GM12878 (cell line): ENCODE measurements around the gene FAM107A. TPM values are rescaled to one million over a fixed set of nuclear protein-coding genes. Genes with fewer than 3 reads are reported as not detected.

Source experiments
- ATAC-seq: fragments of 200-7000 bp; cut with Tn5 transposase; 3 replicates; pipeline ENCODE4 v1.9.1; 2020; ENCODE audit warnings: mild to moderate bottlenecking, moderate library complexity
- BruUV-seq: library from RNA; stranded (reverse); fragments of 400-500 nt; replicated peaks from 2 replicates; lab custom pipeline; 2021; lab: Mats Ljungman, UMichigan
- CTCF ChIA-PET: fragments of 300-600 bp; sonication (Branson Sonifier 250); formaldehyde crosslinking; extraction: SDS; loops from one replicate; lab custom pipeline; 2021; ENCODE audit warnings: inconsistent platforms; lab: Yijun Ruan, JAX
- POLR2A ChIA-PET: fragments of 350-600 bp; formaldehyde crosslinking; extraction: SDS; loops from one replicate; lab custom pipeline; 2021; ENCODE audit warnings: inconsistent platforms; lab: Charles Lee
- RAD21 ChIA-PET: fragments of 300-600 bp; sonication (Branson Sonifier 250); formaldehyde crosslinking; loops from one replicate; lab custom pipeline; 2023; ENCODE audit warnings: antibody characterized with exemption; ENCODE audit not compliant: unreplicated experiment; lab: Charles Lee
- SMC1A ChIA-PET: fragments of 300-600 bp; sonication (Branson Sonifier 250); formaldehyde crosslinking; loops from one replicate; lab custom pipeline; 2023; ENCODE audit not compliant: unreplicated experiment, uncharacterized antibody; lab: Charles Lee
- DNase-seq: peaks from one replicate; pipeline ENCODE4 v3.0.0-alpha.2; 2011; ENCODE audit warnings: low read depth, low spot score
- FAIRE-seq: peaks from 3 replicates; lab custom pipeline; 2011; peaks lifted over from hg19 to GRCh38; lab: Jason Lieb, UNC
- H2AFZ ChIP-seq: 2 replicates; pipeline ENCODE4 v1.6.0; 2011; ENCODE audit warnings: low read depth, low read length, control low read depth; ENCODE audit not compliant: control insufficient read depth
- H3K27ac ChIP-seq: 2 replicates; pipeline ENCODE4 v1.5.1; 2011; ENCODE audit warnings: control low read depth; ENCODE audit not compliant: control insufficient read depth, insufficient read depth
- H3K27me3 ChIP-seq, 2 experiments: replicated peaks in 1 of 2; 2 replicates each; pipeline versions ENCODE4 v1.6.0 to v1.6.1; 2011; ENCODE audit warnings: low read length in 1 of 2; ENCODE audit not compliant: control insufficient read depth in 2 of 2, insufficient read depth in 2 of 2
- H3K36me3 ChIP-seq, 2 experiments: 2 replicates each; pipeline ENCODE4 v1.5.1; 2011; ENCODE audit warnings: low read length in 1 of 2; ENCODE audit not compliant: control insufficient read depth in 2 of 2, insufficient read depth in 2 of 2
- H3K4me1 ChIP-seq: 2 replicates; pipeline ENCODE4 v1.6.1; 2011; ENCODE audit warnings: mild to moderate bottlenecking, low read length, moderate library complexity, mixed read lengths; ENCODE audit not compliant: control insufficient read depth, insufficient read depth
- H3K4me2 ChIP-seq: 2 replicates; pipeline ENCODE4 v1.6.0; 2011; ENCODE audit warnings: control low read depth; ENCODE audit not compliant: control insufficient read depth, insufficient read depth
- H3K4me3 ChIP-seq: fragments of 200-600 bp; sonication (generic); 2 replicates; pipeline ENCODE4 v1.5.1; 2016
- H3K79me2 ChIP-seq: 2 replicates; pipeline ENCODE4 v1.6.0; 2011; ENCODE audit warnings: low read length; ENCODE audit not compliant: control insufficient read depth, insufficient read depth
- H3K9ac ChIP-seq: 2 replicates; pipeline ENCODE4 v1.8.0; 2011; ENCODE audit warnings: low read length, control low read depth, mixed read lengths; ENCODE audit not compliant: control insufficient read depth, insufficient read depth
- H3K9me3 ChIP-seq: replicated peaks from 3 replicates; pipeline ENCODE4 v1.5.1; 2011; ENCODE audit warnings: mild to moderate bottlenecking, low read length; ENCODE audit not compliant: control insufficient read depth, insufficient read depth
- H4K20me1 ChIP-seq: 2 replicates; pipeline ENCODE4 v1.6.0; 2011; ENCODE audit not compliant: control insufficient read depth, insufficient read depth
- ATF3 ChIP-seq: IDR thresholded peaks from 2 replicates; pipeline ENCODE4 v1.6.1; 2011; ENCODE audit warnings: low read depth, mild to moderate bottlenecking, low read length, moderate library complexity, borderline replicate concordance; ENCODE audit errors: extremely low read depth
- CBFB ChIP-seq: IDR thresholded peaks from 2 replicates; pipeline ENCODE4 v1.6.1; 2016; ENCODE audit warnings: antibody characterized with exemption, low read depth
- CEBPZ ChIP-seq: fragments of 150-350 bp; IDR thresholded peaks from 2 replicates; pipeline ENCODE4 v1.6.1; 2016; ENCODE audit warnings: low read depth, low read length
- CHD1 ChIP-seq: IDR thresholded peaks from 2 replicates; pipeline ENCODE4 v1.6.1; 2012; ENCODE audit warnings: low read depth, low read length, improper control_type of control experiment
- CHD4 ChIP-seq: fragments of 200-600 bp; sonication (generic); IDR thresholded peaks from 2 replicates; pipeline ENCODE4 v1.6.1; 2016; ENCODE audit warnings: mild to moderate bottlenecking
- EED ChIP-seq: sonication (generic); IDR thresholded peaks from 2 replicates; pipeline ENCODE4 v1.6.1; 2016; ENCODE audit warnings: antibody characterized with exemption, low read depth
- ESRRA ChIP-seq: IDR thresholded peaks from 2 replicates; pipeline ENCODE4 v1.6.1; 2012; ENCODE audit warnings: mild to moderate bottlenecking, low read length, improper control_type of control experiment
- JUNB ChIP-seq: IDR thresholded peaks from 2 replicates; pipeline ENCODE4 v1.6.1; 2016; ENCODE audit warnings: antibody characterized with exemption, mild to moderate bottlenecking
- MTA2 ChIP-seq: fragments of 450-650 bp; IDR thresholded peaks from 2 replicates; pipeline ENCODE4 v1.6.1; 2016; ENCODE audit warnings: low read depth, mild to moderate bottlenecking, moderate library complexity
- POLR2AphosphoS2 ChIP-seq: IDR thresholded peaks from 2 replicates; pipeline ENCODE4 v1.6.1; 2011; ENCODE audit warnings: low read depth, mild to moderate bottlenecking, low read length, improper control_type of control experiment, moderate library complexity
- SMARCA5 ChIP-seq: fragments of 450-650 bp; IDR thresholded peaks from 2 replicates; pipeline ENCODE4 v1.6.1; 2017; ENCODE audit warnings: mild to moderate bottlenecking
- STAT1 ChIP-seq: fragments of 450-650 bp; conservative IDR thresholded peaks from 2 replicates; pipeline ENCODE4 v1.6.1; 2014; ENCODE audit warnings: antibody characterized with exemption, mild to moderate bottlenecking
- ZNF207 ChIP-seq: fragments of 450-650 bp; IDR thresholded peaks from 2 replicates; pipeline ENCODE4 v1.6.1; 2014; ENCODE audit warnings: antibody characterized with exemption, mild to moderate bottlenecking, borderline replicate concordance
- ZNF217 ChIP-seq: fragments of 450-650 bp; IDR thresholded peaks from 2 replicates; pipeline ENCODE4 v1.6.1; 2017; ENCODE audit warnings: antibody characterized with exemption, mild to moderate bottlenecking
- WGBS: methylation state at CpG from one replicate; pipeline ENCODE4 v1.1.6; 2016; ENCODE audit warnings: low lambda C conversion rate; ENCODE audit not compliant: insufficient replicate concordance, insufficient coverage; ENCODE audit errors: missing lambda C conversion rate; 5-methylcytosine and 5-hydroxymethylcytosine counted together
- in situ Hi-C: fragments of 300-500 bp; cut with MboI; formaldehyde crosslinking; loops from 9 replicates; pipeline ENCODE4 v1.14.3; 2018; ENCODE audit warnings: mixed read lengths
- intact Hi-C: fragments of 100-400 bp; cut with micrococcal nuclease; formaldehyde crosslinking; loops from one replicate; pipeline ENCODE4 v1.14.2; 2022; ENCODE audit not compliant: unreplicated experiment
- polyA plus RNA-seq, 11 experiments: library from polyadenylated mRNA; depleted of rRNA in 4 of 11; unstranded in 6 of 11; stranded (reverse) in 5 of 11; fragments of >200 nt; fragmentation: Nextera tagmentation in 4 of 11; fragmentation: Illumina TruSeq in 1 of 11; extraction: Ambion mirVana in 4 of 11; extraction: Trizol in 1 of 11; gene quantifications; 1 replicate in 1 of 11; 2 replicates in 10 of 11; pipeline versions ENCODE4 v1.2.1 to v1.2.3, GENCODE V29; 2011 to 2016; ENCODE audit warnings: inconsistent platforms in 2 of 11, missing spikeins in 2 of 11, low read depth in 1 of 11
- total RNA-seq, 4 experiments: library from RNA; depleted of rRNA in 3 of 4; stranded (reverse); fragments of >200 nt in 3 of 4; fragmentation: Illumina TruSeq in 1 of 4; extraction: Trizol in 1 of 4; gene quantifications; 2 replicates each; pipeline versions ENCODE4 v1.2.1 to v1.2.3, GENCODE V29; 2013 to 2021
- TF ChIP-seq, protein P1 (sequence below), 3 experiments: IDR thresholded peaks in 2 of 3; conservative IDR thresholded peaks in 1 of 3; 2 replicates each; pipeline ENCODE4 v1.5.1; 2011; ENCODE audit warnings: low read depth in 3 of 3, low read length in 3 of 3, mild to moderate bottlenecking in 3 of 3, control low read depth in 2 of 3, moderate library complexity in 2 of 3, inconsistent platforms in 1 of 3, mixed read lengths in 1 of 3; ENCODE audit not compliant: control insufficient read depth in 2 of 3, insufficient read depth in 1 of 3; ENCODE audit errors: extremely low read depth in 1 of 3
- TF ChIP-seq, protein P2 (sequence below): IDR thresholded peaks from 2 replicates; pipeline ENCODE4 v1.6.1; 2012; ENCODE audit warnings: low read depth, low read length, improper control_type of control experiment

FAM107A gene
- total and polyA plus RNA-seq, 10 of the 15 experiments (the other 5 are each of a cell fraction or from before 2014, with no cell fraction given): not detected

GRCh38 chr3:58578873-58579272, 1.7 kb upstream of the FAM107A start (continued):
- TF ChIP-seq ESRRA: no peak

GRCh38 chr3:58576716-58577115, 475 bp downstream of the FAM107A start:
- ATAC-seq (no peak), FAIRE-seq (no peak), DNase-seq (no peak)
- POLR2A ChIA-PET: no interaction called here
- no peaks in the 10 kb centered on the region for H3K36me3 ChIP-seq
- no peak overlapping the region for H3K4me2 ChIP-seq
- SMC1A ChIA-PET: no interaction called here
- no TSS peak for BruUV-seq
- no peak overlapping the region for H3K27ac ChIP-seq
- WGBS: 28% methylated on average over 6 of the region's 6 CpGs
- intact Hi-C loops: no loop called here
- no peaks in the 10 kb centered on the region for H3K27me3 ChIP-seq
- no peaks in the 10 kb centered on the region for H3K4me1 ChIP-seq
- H2AFZ ChIP-seq: no peak overlapping the region
- no peaks in the 10 kb centered on the region for H4K20me1 ChIP-seq
- no peaks in the 10 kb centered on the region for H3K9me3 ChIP-seq
- H3K9ac ChIP-seq: no peak overlapping the region
- no peaks in the 10 kb centered on the region for H3K79me2 ChIP-seq
- CTCF ChIA-PET: interaction anchor here (1.4 kb wide), 1 partner anchor 55 kb away, joined by 4 read pairs; no protein-coding TSS in a partner anchor
- H3K4me3 ChIP-seq: no peak overlapping the region
- in situ Hi-C loops: no loop called here
- RAD21 ChIA-PET: no interaction called here
- no peak for TF ChIP-seq CBFB
- TF ChIP-seq POLR2AphosphoS2: no peak
- TF ChIP-seq, protein P1, sequence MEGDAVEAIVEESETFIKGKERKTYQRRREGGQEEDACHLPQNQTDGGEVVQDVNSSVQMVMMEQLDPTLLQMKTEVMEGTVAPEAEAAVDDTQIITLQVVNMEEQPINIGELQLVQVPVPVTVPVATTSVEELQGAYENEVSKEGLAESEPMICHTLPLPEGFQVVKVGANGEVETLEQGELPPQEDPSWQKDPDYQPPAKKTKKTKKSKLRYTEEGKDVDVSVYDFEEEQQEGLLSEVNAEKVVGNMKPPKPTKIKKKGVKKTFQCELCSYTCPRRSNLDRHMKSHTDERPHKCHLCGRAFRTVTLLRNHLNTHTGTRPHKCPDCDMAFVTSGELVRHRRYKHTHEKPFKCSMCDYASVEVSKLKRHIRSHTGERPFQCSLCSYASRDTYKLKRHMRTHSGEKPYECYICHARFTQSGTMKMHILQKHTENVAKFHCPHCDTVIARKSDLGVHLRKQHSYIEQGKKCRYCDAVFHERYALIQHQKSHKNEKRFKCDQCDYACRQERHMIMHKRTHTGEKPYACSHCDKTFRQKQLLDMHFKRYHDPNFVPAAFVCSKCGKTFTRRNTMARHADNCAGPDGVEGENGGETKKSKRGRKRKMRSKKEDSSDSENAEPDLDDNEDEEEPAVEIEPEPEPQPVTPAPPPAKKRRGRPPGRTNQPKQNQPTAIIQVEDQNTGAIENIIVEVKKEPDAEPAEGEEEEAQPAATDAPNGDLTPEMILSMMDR (IDR thresholded peaks at IDR 0.05 in 2 of 3, conservative IDR thresholded peaks at IDR 0.05 in 1 of 3; ENCODE audit: control insufficient read depth in 2 of 3, extremely low read depth in 1 of 3, insufficient read depth in 1 of 3, low read depth in 3 of 3, low read length in 3 of 3): no peak
- TF ChIP-seq CHD1: no peak
- TF ChIP-seq CHD4: no peak
- no peak for TF ChIP-seq ATF3
- TF ChIP-seq, protein P2, sequence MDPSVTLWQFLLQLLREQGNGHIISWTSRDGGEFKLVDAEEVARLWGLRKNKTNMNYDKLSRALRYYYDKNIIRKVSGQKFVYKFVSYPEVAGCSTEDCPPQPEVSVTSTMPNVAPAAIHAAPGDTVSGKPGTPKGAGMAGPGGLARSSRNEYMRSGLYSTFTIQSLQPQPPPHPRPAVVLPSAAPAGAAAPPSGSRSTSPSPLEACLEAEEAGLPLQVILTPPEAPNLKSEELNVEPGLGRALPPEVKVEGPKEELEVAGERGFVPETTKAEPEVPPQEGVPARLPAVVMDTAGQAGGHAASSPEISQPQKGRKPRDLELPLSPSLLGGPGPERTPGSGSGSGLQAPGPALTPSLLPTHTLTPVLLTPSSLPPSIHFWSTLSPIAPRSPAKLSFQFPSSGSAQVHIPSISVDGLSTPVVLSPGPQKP: no peak
- no peak for TF ChIP-seq ZNF207
- no peak for TF ChIP-seq ZNF217
- TF ChIP-seq STAT1: no peak
- TF ChIP-seq CEBPZ: no peak
- TF ChIP-seq EED: no peak
- no peak for TF ChIP-seq JUNB
- TF ChIP-seq SMARCA5: no peak
- no peak for TF ChIP-seq MTA2
